ENCODE data around the gene FBLN1.
"Not testable (repeated sequence)": the region's sequence is repeated elsewhere in the genome, so short reads cannot be mapped to it uniquely, and the experiment has no call there.

FBLN1 gene

GRCh38 chr22:45477366-45478107 is 25.1 kb upstream of the FBLN1 start:
- no peak for DNase-seq (ENCODE audit: low read depth in 2 of 2)

GRCh38 chr22:45478108-45478771 is 24.4 kb upstream of the FBLN1 start:
- no peak for DNase-seq (ENCODE audit: low read depth in 2 of 2)

- DNase-seq (ENCODE audit: low read depth in 2 of 2): no peak
These were observed 22.0 kb upstream of the FBLN1 start for GRCh38 chr22:45480717-45481116.

- no peak for DNase-seq (ENCODE audit: low read depth in 2 of 2)
These were observed 21.0 kb upstream of the FBLN1 start for GRCh38 chr22:45481661-45482060.

GRCh38 chr22:45482169-45482568 is 20.5 kb upstream of the FBLN1 start:
- DNase-seq (ENCODE audit: low read depth in 2 of 2): no peak

GRCh38 chr22:45483319-45483718 is 19.4 kb upstream of the FBLN1 start:
- DNase-seq (ENCODE audit: low read depth in 2 of 2): no peak

- no peak for DNase-seq (ENCODE audit: low read depth in 2 of 2)
These were observed 18.7 kb upstream of the FBLN1 start for GRCh38 chr22:45483918-45484499.

- no peak for DNase-seq (ENCODE audit: low read depth in 2 of 2)
These were observed 17.9 kb upstream of the FBLN1 start for GRCh38 chr22:45484742-45485141.

GRCh38 chr22:45485261-45485660 is 17.4 kb upstream of the FBLN1 start:
- DNase-seq (ENCODE audit: low read depth in 2 of 2): no peak

GRCh38 chr22:45488764-45489370 is 13.8 kb upstream of the FBLN1 start:
- no peak for DNase-seq (ENCODE audit: low read depth in 2 of 2)

GRCh38 chr22:45490836-45491235 is 11.8 kb upstream of the FBLN1 start:
- DNase-seq (ENCODE audit: low read depth in 2 of 2): no peak

GRCh38 chr22:45491841-45492240 is 10.8 kb upstream of the FBLN1 start:
- DNase-seq (ENCODE audit: low read depth in 2 of 2): no peak

- DNase-seq (ENCODE audit: low read depth in 2 of 2): no peak
These were observed 9.4 kb upstream of the FBLN1 start for GRCh38 chr22:45493286-45493771.

- not testable (repeated sequence) for DNase-seq (ENCODE audit: low read depth in 2 of 2)
These were observed 8.4 kb upstream of the FBLN1 start for GRCh38 chr22:45494306-45494705.

GRCh38 chr22:45495616-45496015 is 7.1 kb upstream of the FBLN1 start:
- DNase-seq (ENCODE audit: low read depth in 2 of 2): not testable (repeated sequence)

- no peak for DNase-seq (ENCODE audit: low read depth in 2 of 2)
These were observed 6.2 kb upstream of the FBLN1 start for GRCh38 chr22:45496451-45496941.

GRCh38 chr22:45497351-45498145 is 5.1 kb upstream of the FBLN1 start:
- no peak for DNase-seq (ENCODE audit: low read depth in 2 of 2)

- DNase-seq (ENCODE audit: low read depth in 2 of 2): no peak
These were observed 2.9 kb upstream of the FBLN1 start for GRCh38 chr22:45499746-45500145.

- DNase-seq (ENCODE audit: low read depth in 2 of 2): no peak
These were observed 550 bp downstream of the FBLN1 start for GRCh38 chr22:45503050-45503815.

GRCh38 chr22:45503816-45504372 is 1.2 kb downstream of the FBLN1 start:
- no peak for DNase-seq (ENCODE audit: low read depth in 2 of 2)

Data from stimulated activated CD8-positive, alpha-beta memory T cell treated with anti-CD3 and anti-CD28 coated beads, Interleukin-7, amount 100 ng/mL, for 4 hours (primary cell).